ENCODE data around the gene TMEM125. TPM values are rescaled to one million over a fixed set of nuclear protein-coding genes. Genes with fewer than 3 reads are reported as not detected.

TMEM125 gene
- total and polyA plus RNA-seq, 7 donors, result not detected

- H3K36me3 ChIP-seq (ENCODE audit: insufficient read depth in 1 of 2, low read depth in 1 of 2), result no peaks in the 10 kb centered on the region
- intact Hi-C loops (cut with DNase I), result loop anchor here in 1 of 2 donors (5.0 kb wide), 1 partner anchor 65 kb away; the partner anchor contains the start of gene TIE1
- H3K4me3 ChIP-seq, result no peak overlapping the region
- H3K27ac ChIP-seq, result no peak overlapping the region
- no peaks in the 10 kb centered on the region for H3K27me3 ChIP-seq (ENCODE audit: insufficient read depth in 3 of 3, low read length in 2 of 3)
- no peak for TF ChIP-seq CTCF (IDR thresholded peaks at IDR 0.05)
- DNase-seq (no peak), ATAC-seq (no peak)
- 75 to 77% (median 76%) methylated on average over 1 of the region's 1 CpG for WGBS, 3 donors
- H3K4me1 ChIP-seq, result peaks cover 4% of the 10 kb centered on the region
- H3K9me3 ChIP-seq, result no peaks in the 10 kb centered on the region
Observed at GRCh38 chr1:43237121-43237520, 32.7 kb upstream of the TMEM125 start.

- intact Hi-C loops (cut with DNase I), result loop anchor here in 1 of 2 donors (5.0 kb wide), 1 partner anchor 64 kb away; the partner anchor contains the start of gene TIE1
- Histone ChIP-seq H3K36me3 (ENCODE audit: insufficient read depth in 1 of 2, low read depth in 1 of 2) (no peaks in the 10 kb centered on the region), H3K9me3 (no peaks in the 10 kb centered on the region), H3K27me3 (ENCODE audit: insufficient read depth in 3 of 3, low read length in 2 of 3) (no peaks in the 10 kb centered on the region), H3K4me1 (no peaks in the 10 kb centered on the region), H3K27ac (no peak overlapping the region), H3K4me3 (no peak overlapping the region)
- WGBS, 3 donors, result 10 to 17% (median 14%) methylated on average over 5 of the region's 5 CpGs
- DNase-seq (peak; percentile 39 to 57), ATAC-seq (peak; percentile 51 to 79 (median 75))
- peak; percentile 49 for TF ChIP-seq CTCF (IDR thresholded peaks at IDR 0.05)
Observed at GRCh38 chr1:43238085-43238484, 31.7 kb upstream of the TMEM125 start.

DNA sequence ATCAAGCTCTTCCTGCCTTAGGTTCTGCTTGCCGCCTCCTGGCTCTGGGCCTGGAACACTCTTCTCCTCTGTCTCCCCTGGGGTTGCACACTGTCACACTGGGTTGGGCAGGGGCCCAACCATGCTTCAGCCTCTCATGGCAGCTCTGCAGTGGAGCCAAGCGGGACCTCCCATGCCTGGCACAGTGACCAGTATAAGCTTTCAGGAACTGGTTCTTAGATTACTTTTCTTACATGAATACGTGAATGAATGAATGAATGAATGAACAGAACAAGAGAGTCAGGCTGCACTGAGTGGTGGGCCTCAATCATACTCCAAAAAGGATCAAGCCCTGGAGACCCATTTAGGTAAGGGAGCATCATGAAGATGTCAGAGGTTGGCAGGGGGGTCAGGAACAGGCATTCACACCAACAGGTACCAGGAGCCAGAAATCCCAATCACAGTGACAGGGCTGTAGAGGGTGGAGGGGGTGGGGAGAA is 30.8 kb upstream of the TMEM125 start:
- H3K9me3 ChIP-seq, result no peaks in the 10 kb centered on the region
- H3K27me3 ChIP-seq (ENCODE audit: insufficient read depth in 3 of 3, low read length in 2 of 3), result no peaks in the 10 kb centered on the region
- no peak for TF ChIP-seq CTCF (IDR thresholded peaks at IDR 0.05)
- no peaks in the 10 kb centered on the region for H3K4me1 ChIP-seq
- no peak overlapping the region for H3K27ac ChIP-seq
- H3K4me3 ChIP-seq, result no peak overlapping the region
- intact Hi-C loops (cut with DNase I), result loop anchor here in 1 of 2 donors (5.0 kb wide), 1 partner anchor 63 kb away; the partner anchor contains the start of gene TIE1
- DNase-seq (no peak), ATAC-seq (no peak)
- WGBS, 3 donors, result 60 to 75% (median 63%) methylated on average over 3 of the region's 3 CpGs
- no peaks in the 10 kb centered on the region for H3K36me3 ChIP-seq (ENCODE audit: insufficient read depth in 1 of 2, low read depth in 1 of 2)

GRCh38 chr1:43239484-43239883 is 30.3 kb upstream of the TMEM125 start:
- Histone ChIP-seq H3K27ac (no peak overlapping the region), H3K4me1 (no peaks in the 10 kb centered on the region), H3K9me3 (no peaks in the 10 kb centered on the region), H3K27me3 (ENCODE audit: insufficient read depth in 3 of 3, low read length in 2 of 3) (no peaks in the 10 kb centered on the region), H3K36me3 (ENCODE audit: insufficient read depth in 1 of 2, low read depth in 1 of 2) (no peaks in the 10 kb centered on the region), H3K4me3 (no peak overlapping the region)
- no peak for ATAC-seq
- intact Hi-C loops (cut with DNase I), result loop anchor here in 1 of 2 donors (5.0 kb wide), 1 partner anchor 63 kb away; the partner anchor contains the start of gene TIE1
- DNase-seq, result no peak
- 72 to 74% (median 73%) methylated on average over 3 of the region's 3 CpGs for WGBS, 3 donors
- TF ChIP-seq CTCF (IDR thresholded peaks at IDR 0.05), result no peak

GRCh38 chr1:43241413-43241836 is 28.4 kb upstream of the TMEM125 start:
- WGBS, 3 donors, result 34 to 47% (median 40%) methylated on average over 6 of the region's 6 CpGs
- no peak overlapping the region for H3K27ac ChIP-seq
- no peak for ATAC-seq

More at GRCh38 chr1:43241413-43241836, 28.4 kb upstream of the TMEM125 start:
- H3K4me3 ChIP-seq, result no peak overlapping the region
- H3K36me3 ChIP-seq (ENCODE audit: insufficient read depth in 1 of 2, low read depth in 1 of 2), result no peaks in the 10 kb centered on the region
- DNase-seq, result no peak
- TF ChIP-seq CTCF (IDR thresholded peaks at IDR 0.05), result no peak
- no peaks in the 10 kb centered on the region for H3K27me3 ChIP-seq (ENCODE audit: insufficient read depth in 3 of 3, low read length in 2 of 3)
- H3K9me3 ChIP-seq, result no peaks in the 10 kb centered on the region
- no peaks in the 10 kb centered on the region for H3K4me1 ChIP-seq
- intact Hi-C loops (cut with DNase I), result no loop called here
